ENCODE data around the gene CNTLN.
"Not testable (repeated sequence)": the region's sequence is repeated elsewhere in the genome, so short reads cannot be mapped to it uniquely, and the experiment has no call there.

CNTLN gene

GRCh38 chr9:17389026-17389425 lies 254.2 kb downstream of the CNTLN start:
- no peaks in the 10 kb centered on the region for H3F3A ChIP-seq (ENCODE audit: low read depth)
- H3K4me1 ChIP-seq (ENCODE audit: insufficient read depth, low read length, poor library complexity, severe bottlenecking): no peaks in the 10 kb centered on the region
- no peaks in the 10 kb centered on the region for H3K9me3 ChIP-seq (ENCODE audit: insufficient read depth, low read depth, low read length)
- no peak overlapping the region for H2AFZ ChIP-seq (ENCODE audit: low read length)
- no peak overlapping the region for H3K4me2 ChIP-seq (ENCODE audit: low read depth, low read length, poor library complexity, severe bottlenecking)
- no peaks in the 10 kb centered on the region for H4K20me1 ChIP-seq (ENCODE audit: insufficient read depth, low read length, poor library complexity, severe bottlenecking)
- no peaks in the 10 kb centered on the region for H3K36me3 ChIP-seq (ENCODE audit: insufficient read depth, low read length)
- H3K27me3 ChIP-seq (ENCODE audit: insufficient read depth, low read length, poor library complexity, severe bottlenecking): no peaks in the 10 kb centered on the region
- H3K4me3 ChIP-seq (ENCODE audit: low read length, poor library complexity, severe bottlenecking): no peak overlapping the region
- H3K9me2 ChIP-seq (replicated peaks; ENCODE audit: low read depth, low read length): no peaks in the 10 kb centered on the region
- no peaks in the 10 kb centered on the region for H3K79me2 ChIP-seq (ENCODE audit: insufficient read depth, low read length)
- H3K9ac ChIP-seq (ENCODE audit: low read depth, low read length, poor library complexity, severe bottlenecking): no peak overlapping the region
- no peak for TF ChIP-seq EZH2phosphoT487 (IDR thresholded peaks at IDR 0.05; ENCODE audit: borderline replicate concordance)
- no peak for TF ChIP-seq CTCF (conservative IDR thresholded peaks at IDR 0.05; ENCODE audit: low read length)

GRCh38 chr9:17394881-17395510 lies 260.2 kb downstream of the CNTLN start:
- H3K9ac ChIP-seq (ENCODE audit: low read depth, low read length, poor library complexity, severe bottlenecking): no peak overlapping the region
- H4K20me1 ChIP-seq (ENCODE audit: insufficient read depth, low read length, poor library complexity, severe bottlenecking): no peaks in the 10 kb centered on the region
- H3K4me3 ChIP-seq (ENCODE audit: low read length, poor library complexity, severe bottlenecking): no peak overlapping the region
- no peaks in the 10 kb centered on the region for H3K79me2 ChIP-seq (ENCODE audit: insufficient read depth, low read length)
- H3F3A ChIP-seq (ENCODE audit: low read depth): 0 out of 2 replicates have a peak, but pooled peaks cover 2% of the 10 kb centered on the region
- no peaks in the 10 kb centered on the region for H3K27me3 ChIP-seq (ENCODE audit: insufficient read depth, low read length, poor library complexity, severe bottlenecking)
- peaks cover 3% of the 10 kb centered on the region for H3K4me1 ChIP-seq (ENCODE audit: insufficient read depth, low read length, poor library complexity, severe bottlenecking)
- H3K9me2 ChIP-seq (replicated peaks; ENCODE audit: low read depth, low read length): no peaks in the 10 kb centered on the region
- H3K9me3 ChIP-seq (ENCODE audit: insufficient read depth, low read depth, low read length): no peaks in the 10 kb centered on the region
- no peak for TF ChIP-seq CTCF (conservative IDR thresholded peaks at IDR 0.05; ENCODE audit: low read length)
- no peak for TF ChIP-seq EZH2phosphoT487 (IDR thresholded peaks at IDR 0.05; ENCODE audit: borderline replicate concordance)
- no peak overlapping the region for H2AFZ ChIP-seq (ENCODE audit: low read length)
- H3K4me2 ChIP-seq (ENCODE audit: low read depth, low read length, poor library complexity, severe bottlenecking): no peak overlapping the region
- no peaks in the 10 kb centered on the region for H3K36me3 ChIP-seq (ENCODE audit: insufficient read depth, low read length)

- not testable (repeated sequence) for H4K20me1 ChIP-seq (ENCODE audit: insufficient read depth, low read length, poor library complexity, severe bottlenecking); H3K36me3 ChIP-seq (ENCODE audit: insufficient read depth, low read length); H3K9me3 ChIP-seq (ENCODE audit: insufficient read depth, low read depth, low read length); H3K9me2 ChIP-seq (replicated peaks; ENCODE audit: low read depth, low read length); H3K4me1 ChIP-seq (ENCODE audit: insufficient read depth, low read length, poor library complexity, severe bottlenecking); H3F3A ChIP-seq (ENCODE audit: low read depth); H3K79me2 ChIP-seq (ENCODE audit: insufficient read depth, low read length); H3K4me2 ChIP-seq (ENCODE audit: low read depth, low read length, poor library complexity, severe bottlenecking); H3K9ac ChIP-seq (ENCODE audit: low read depth, low read length, poor library complexity, severe bottlenecking); H3K27me3 ChIP-seq (ENCODE audit: insufficient read depth, low read length, poor library complexity, severe bottlenecking); H3K4me3 ChIP-seq (ENCODE audit: low read length, poor library complexity, severe bottlenecking); H2AFZ ChIP-seq (ENCODE audit: low read length)
Measured at GRCh38 chr9:17397166-17397728, 262.4 kb downstream of the CNTLN start.

GRCh38 chr9:17398350-17398749 lies 263.5 kb downstream of the CNTLN start:
- no peak for TF ChIP-seq EZH2phosphoT487 (IDR thresholded peaks at IDR 0.05; ENCODE audit: borderline replicate concordance)
- no peak for TF ChIP-seq CTCF (conservative IDR thresholded peaks at IDR 0.05; ENCODE audit: low read length)
- H3K79me2 ChIP-seq (ENCODE audit: insufficient read depth, low read length): no peaks in the 10 kb centered on the region
- H3K36me3 ChIP-seq (ENCODE audit: insufficient read depth, low read length): no peaks in the 10 kb centered on the region
- H3F3A ChIP-seq (ENCODE audit: low read depth): 0 out of 2 replicates have a peak, but pooled peaks cover 2% of the 10 kb centered on the region
- peaks cover 3% of the 10 kb centered on the region for H3K4me1 ChIP-seq (ENCODE audit: insufficient read depth, low read length, poor library complexity, severe bottlenecking)
- no peak overlapping the region for H3K4me2 ChIP-seq (ENCODE audit: low read depth, low read length, poor library complexity, severe bottlenecking)
- no peak overlapping the region for H2AFZ ChIP-seq (ENCODE audit: low read length)
- H3K27me3 ChIP-seq (ENCODE audit: insufficient read depth, low read length, poor library complexity, severe bottlenecking): no peaks in the 10 kb centered on the region
- no peaks in the 10 kb centered on the region for H3K9me3 ChIP-seq (ENCODE audit: insufficient read depth, low read depth, low read length)
- H3K4me3 ChIP-seq (ENCODE audit: low read length, poor library complexity, severe bottlenecking): no peak overlapping the region
- no peaks in the 10 kb centered on the region for H4K20me1 ChIP-seq (ENCODE audit: insufficient read depth, low read length, poor library complexity, severe bottlenecking)
- H3K9me2 ChIP-seq (replicated peaks; ENCODE audit: low read depth, low read length): no peaks in the 10 kb centered on the region
- no peak overlapping the region for H3K9ac ChIP-seq (ENCODE audit: low read depth, low read length, poor library complexity, severe bottlenecking)
